GM10248 (cell line): ENCODE data around the gene SMIM3.
"Not testable (repeated sequence)": the region's sequence is repeated elsewhere in the genome, so short reads cannot be mapped to it uniquely, and the experiment has no call there.

Source experiments
- CTCF ChIA-PET: fragments of 300-600 bp; sonication (Branson Sonifier 250); formaldehyde crosslinking; extraction: SDS; loops from one replicate; lab custom pipeline; 2021; ENCODE audit warnings: antibody characterized with exemption; lab: Yijun Ruan, JAX
- POLR2A ChIA-PET: fragments of 350-650 bp; sonication (Branson Sonifier 250); formaldehyde crosslinking; extraction: SDS; loops from one replicate; lab custom pipeline; 2020; ENCODE audit warnings: antibody characterized with exemption; lab: Yijun Ruan, JAX
- DNase-seq: peaks from one replicate; pipeline ENCODE4 v3.0.0; 2012; ENCODE audit errors: extremely low spot score
- TF ChIP-seq, protein P1 (sequence below): IDR thresholded peaks from 2 replicates; pipeline ENCODE4 v1.5.1; 2012; ENCODE audit warnings: mild to moderate bottlenecking, low read depth; ENCODE audit errors: extremely low read depth, missing control alignments, control extremely low read depth

The SMIM3 gene

DNA sequence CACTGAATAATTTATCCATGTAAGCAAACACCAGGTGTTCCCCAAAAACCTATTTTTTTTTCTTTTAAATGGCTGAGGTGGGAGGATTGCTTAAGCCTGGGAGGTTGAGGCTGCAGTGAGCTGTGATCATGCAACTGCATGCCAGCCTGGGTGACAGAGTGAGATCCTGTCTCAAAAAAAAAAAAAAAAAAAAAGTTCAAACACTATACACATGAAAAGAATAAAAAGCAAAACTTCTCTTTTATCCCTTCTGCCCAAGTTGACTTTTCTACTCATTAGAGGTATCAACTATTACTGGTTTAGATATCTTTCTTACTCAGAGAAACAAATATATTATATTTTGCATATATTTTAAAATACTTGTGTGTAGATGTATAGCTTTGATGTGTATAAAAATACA, 37.6 kb upstream of the SMIM3 start:
- DNase-seq, result no peak
- TF ChIP-seq, protein P1, sequence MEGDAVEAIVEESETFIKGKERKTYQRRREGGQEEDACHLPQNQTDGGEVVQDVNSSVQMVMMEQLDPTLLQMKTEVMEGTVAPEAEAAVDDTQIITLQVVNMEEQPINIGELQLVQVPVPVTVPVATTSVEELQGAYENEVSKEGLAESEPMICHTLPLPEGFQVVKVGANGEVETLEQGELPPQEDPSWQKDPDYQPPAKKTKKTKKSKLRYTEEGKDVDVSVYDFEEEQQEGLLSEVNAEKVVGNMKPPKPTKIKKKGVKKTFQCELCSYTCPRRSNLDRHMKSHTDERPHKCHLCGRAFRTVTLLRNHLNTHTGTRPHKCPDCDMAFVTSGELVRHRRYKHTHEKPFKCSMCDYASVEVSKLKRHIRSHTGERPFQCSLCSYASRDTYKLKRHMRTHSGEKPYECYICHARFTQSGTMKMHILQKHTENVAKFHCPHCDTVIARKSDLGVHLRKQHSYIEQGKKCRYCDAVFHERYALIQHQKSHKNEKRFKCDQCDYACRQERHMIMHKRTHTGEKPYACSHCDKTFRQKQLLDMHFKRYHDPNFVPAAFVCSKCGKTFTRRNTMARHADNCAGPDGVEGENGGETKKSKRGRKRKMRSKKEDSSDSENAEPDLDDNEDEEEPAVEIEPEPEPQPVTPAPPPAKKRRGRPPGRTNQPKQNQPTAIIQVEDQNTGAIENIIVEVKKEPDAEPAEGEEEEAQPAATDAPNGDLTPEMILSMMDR, result no peak
- CTCF ChIA-PET, result interaction anchor here (1.1 to 2.3 kb wide), 2 partner anchors 12 to 41 kb away, joined by 3 to 9 read pairs; partner anchors contain the start of gene RBM22
- POLR2A ChIA-PET, result interaction anchor here (0.7 kb wide), 1 partner anchor 1915 kb away, joined by 5 read pairs; the partner anchor contains the start of gene ADRB2

DNA sequence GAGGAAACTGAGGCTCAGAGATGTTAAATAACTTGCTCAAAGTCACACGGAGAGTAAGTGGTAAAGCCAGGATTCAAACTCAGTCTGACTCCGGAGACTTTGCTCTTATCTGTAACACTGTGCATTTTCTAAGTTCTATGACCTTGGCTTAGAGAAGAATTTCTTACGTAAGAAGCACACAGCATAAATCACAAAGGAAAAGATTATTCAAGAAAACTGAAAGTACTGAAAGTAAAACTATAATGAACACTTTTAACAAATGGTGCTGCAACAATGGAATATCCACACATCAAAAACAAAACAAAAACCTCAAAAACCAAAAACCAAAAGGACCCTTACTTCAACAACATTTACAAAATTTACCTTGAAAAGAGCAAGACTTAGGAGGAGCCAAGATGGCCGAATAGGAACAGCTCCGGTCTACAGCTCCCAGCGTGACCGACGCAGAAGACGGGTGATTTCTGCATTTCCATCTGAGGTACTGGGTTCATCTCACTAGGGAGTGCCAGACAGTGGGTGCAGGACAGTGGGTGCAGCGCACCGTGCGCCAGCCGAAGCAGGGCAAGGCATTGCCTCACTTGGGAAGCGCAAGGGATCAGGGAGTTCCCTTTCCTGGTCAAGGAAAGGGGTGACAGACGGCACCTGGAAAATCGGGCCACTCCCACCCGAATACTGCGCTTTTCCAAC, 36.0 kb upstream of the SMIM3 start:
- POLR2A ChIA-PET, DNase-seq: not testable (repeated sequence)
- CTCF ChIA-PET, result interaction anchor here (1.5 to 2.3 kb wide), 2 partner anchors 20 to 42 kb away, joined by 3 to 9 read pairs; partner anchors contain the start of gene RBM22

DNA sequence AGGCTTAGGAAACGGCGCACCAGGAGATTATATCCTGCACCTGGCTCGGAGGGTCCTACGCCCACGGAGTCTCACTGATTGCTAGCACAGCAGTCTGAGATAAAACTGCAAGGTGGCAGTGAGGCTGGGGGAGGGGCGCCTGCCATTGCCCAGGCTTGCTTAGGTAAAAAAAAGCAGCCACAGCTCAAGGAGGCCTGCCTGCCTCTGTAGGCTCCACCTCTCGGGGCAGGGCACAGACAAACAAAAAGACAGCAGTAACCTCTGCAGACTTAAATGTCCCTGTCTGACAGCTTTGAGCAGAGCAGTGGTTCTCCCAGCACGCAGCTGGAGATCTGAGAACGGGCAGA, 35.4 kb upstream of the SMIM3 start:
- POLR2A ChIA-PET, CTCF ChIA-PET, DNase-seq: not testable (repeated sequence)

DNA sequence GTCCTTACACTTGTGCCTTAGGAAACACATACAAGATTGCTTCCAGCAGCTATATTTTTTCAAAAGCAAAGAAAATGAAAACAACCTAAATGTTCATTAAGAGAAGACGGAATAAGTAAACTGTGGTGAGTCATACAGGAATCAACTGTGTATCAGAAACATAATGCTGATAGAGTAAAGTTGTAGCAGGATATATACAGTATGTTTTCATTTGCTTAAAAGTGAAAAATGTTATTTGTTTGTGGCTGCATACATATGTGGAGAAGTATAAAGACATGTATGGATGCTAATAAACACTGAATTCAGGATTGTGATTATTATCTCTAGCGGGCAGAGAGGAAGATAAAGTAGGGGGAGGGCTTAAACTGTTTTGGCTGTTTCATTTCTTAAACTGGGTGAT, 28.1 kb upstream of the SMIM3 start:
- POLR2A ChIA-PET, result no interaction called here
- TF ChIP-seq, protein P1, result no peak
- DNase-seq, result no peak
- CTCF ChIA-PET, result interaction anchor here (0.7 to 1.7 kb wide), 6 partner anchors 9 to 96 kb away, joined by 3 to 5 read pairs (median 4); partner anchors contain the start of genes IRGM, RBM22 and SMIM3

DNA sequence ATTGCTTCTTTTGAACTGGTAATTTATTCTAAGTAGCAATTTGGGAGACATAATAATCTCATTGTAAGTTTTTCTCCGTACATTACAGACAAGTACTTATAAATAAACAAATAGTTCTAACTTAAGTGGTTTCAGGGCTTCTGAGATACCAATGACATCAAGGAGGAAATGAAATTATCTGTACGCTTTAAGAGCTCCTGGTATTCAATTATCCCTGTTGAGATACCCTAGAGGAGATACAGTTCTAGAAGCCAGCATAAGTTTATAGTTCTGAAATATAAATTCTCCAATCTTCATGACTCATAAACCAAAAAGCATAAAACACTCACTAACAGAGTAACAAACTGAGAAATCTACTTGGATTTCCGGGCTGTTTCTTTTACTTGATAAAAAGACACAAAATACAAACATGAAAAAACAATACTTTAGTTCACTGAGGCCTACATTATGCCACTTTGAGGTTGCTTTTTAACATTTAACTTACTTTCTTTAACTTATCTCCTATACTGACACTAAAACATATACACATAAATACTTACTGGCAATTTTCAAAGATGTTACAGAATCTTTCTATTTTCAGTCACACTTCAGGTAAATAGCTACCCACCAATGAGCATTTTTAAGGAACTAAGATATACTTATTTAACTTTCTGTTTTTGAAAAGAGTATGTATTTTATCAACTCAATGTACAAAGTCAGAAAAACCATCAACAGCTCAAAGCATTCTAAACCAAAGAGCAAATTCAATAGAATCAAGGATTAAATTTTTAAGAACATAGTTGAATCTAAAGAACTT, 27.3 kb upstream of the SMIM3 start:
- no peak for DNase-seq
- POLR2A ChIA-PET, result interaction anchor here (1.1 kb wide), 1 partner anchor 50 kb away, joined by 4 read pairs; the partner anchor contains the start of gene RBM22
- CTCF ChIA-PET, result interaction anchor here (0.8 to 2.4 kb wide), 5 partner anchors 12 to 375 kb away, joined by 3 to 7 read pairs (median 4); partner anchors contain the start of gene IRGM
- TF ChIP-seq, protein P1, result no peak

DNA sequence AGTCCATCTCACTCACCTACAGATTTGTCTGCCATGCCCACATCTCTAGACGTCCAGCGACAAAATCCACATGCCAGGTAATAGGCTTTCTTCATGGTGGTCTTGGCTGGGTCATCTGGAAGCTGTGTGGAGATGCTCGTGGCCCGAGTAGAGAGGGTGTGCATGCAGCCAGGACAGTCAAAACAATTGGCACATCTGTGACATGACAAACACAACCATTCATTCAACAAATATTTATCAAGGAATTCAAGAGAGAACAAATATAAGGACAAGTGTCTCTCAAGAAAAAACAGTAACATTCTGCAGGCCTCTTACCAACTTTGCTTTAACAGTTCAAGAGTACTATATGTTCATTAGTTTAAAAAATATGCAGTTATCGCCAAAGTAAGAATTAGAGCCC, 25.1 kb upstream of the SMIM3 start:
- TF ChIP-seq, protein P1, result no peak
- CTCF ChIA-PET, result interaction anchor here (1.2 to 2.4 kb wide), 6 partner anchors 10 to 93 kb away, joined by 3 to 7 read pairs (median 4); partner anchors contain the start of genes IRGM and RBM22
- POLR2A ChIA-PET, result no interaction called here
- DNase-seq, result no peak

DNA sequence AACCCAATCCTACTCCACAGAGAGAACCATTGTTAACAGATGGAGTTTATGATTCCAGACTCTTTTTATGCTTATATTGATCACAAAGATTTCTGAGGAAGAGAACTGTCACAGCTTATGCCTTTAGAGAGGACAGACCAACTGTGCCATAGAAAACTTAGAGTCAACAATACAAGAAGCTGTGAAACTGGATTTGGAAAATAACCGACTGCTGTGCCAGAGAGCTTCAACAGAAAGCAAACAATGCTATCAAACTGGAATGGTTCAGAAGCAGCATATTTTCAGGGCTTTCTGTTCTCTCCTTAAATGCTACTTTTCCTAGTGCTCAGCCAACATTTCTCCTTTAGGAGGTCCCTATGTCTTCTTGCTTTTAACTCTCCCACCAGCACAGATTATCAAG, 24.7 kb upstream of the SMIM3 start:
- ChIA-PET POLR2A (no interaction called here), CTCF (interaction anchor here (1.2 to 2.4 kb wide), 8 partner anchors 9 to 92 kb away, joined by 3 to 7 read pairs (median 3); partner anchors contain the start of genes IRGM and RBM22)
- TF ChIP-seq, protein P1, result no peak
- no peak for DNase-seq
